ENCODE results near the gene CPSF2.

GRCh38 chr14:92175811-92176210, 54.0 kb downstream of the CPSF2 start:
- TF ChIP-seq CTCF (conservative IDR thresholded peaks at IDR 0.05; ENCODE audit: low read depth, low read length) (no peak), EZH2 (IDR thresholded peaks at IDR 0.05; ENCODE audit: low read length, unreplicated experiment) (no peak)
